IMR-90 (cell line): ENCODE data around the gene HRH3. TPM values are rescaled to one million over a fixed set of nuclear protein-coding genes. Genes with fewer than 3 reads are reported as not detected.

Source experiments
- ATAC-seq: fragments of 200-7000 bp; cut with Tn5 transposase; 2 replicates; pipeline ENCODE4 v1.9.1; 2020; ENCODE audit warnings: low read depth, mild to moderate bottlenecking, moderate library complexity
- BruUV-seq: library from RNA; stranded (reverse); fragments of 400-500 nt; replicated peaks from 2 replicates; lab custom pipeline; 2021; lab: Mats Ljungman, UMichigan
- CTCF ChIA-PET: fragments of 300-600 bp; formaldehyde crosslinking; extraction: SDS; loops from one replicate; lab custom pipeline; 2021; ENCODE audit warnings: antibody characterized with exemption; lab: Yijun Ruan, JAX
- POLR2A ChIA-PET: fragments of 300-600 bp; sonication (Branson Sonifier 250); formaldehyde crosslinking; loops from one replicate; lab custom pipeline; 2022; ENCODE audit warnings: antibody characterized with exemption; ENCODE audit not compliant: unreplicated experiment; lab: Charles Lee
- DNase-seq: peaks from one replicate; pipeline ENCODE4 v3.0.0; 2013
- H2AFZ ChIP-seq: replicated peaks from 2 replicates; pipeline ENCODE3; 2013; ENCODE audit warnings: low read length, mild to moderate bottlenecking; ENCODE audit not compliant: poor library complexity
- H2AK5ac ChIP-seq: 2 replicates; pipeline ENCODE4 v1.6.1; 2013; ENCODE audit warnings: low read depth, low read length, inconsistent platforms
- H2AK9ac ChIP-seq: replicated peaks from 2 replicates; pipeline ENCODE3; 2013; ENCODE audit warnings: mild to moderate bottlenecking, low read depth, low read length, moderate library complexity; ENCODE audit not compliant: poor library complexity
- H2BK120ac ChIP-seq: 2 replicates; pipeline ENCODE4 v1.6.1; 2013; ENCODE audit warnings: low read depth, low read length, inconsistent platforms
- H2BK15ac ChIP-seq: 3 replicates; pipeline ENCODE4 v1.6.1; 2013; ENCODE audit warnings: low read depth, low read length, inconsistent platforms
- H2BK20ac ChIP-seq: 2 replicates; pipeline ENCODE4 v1.6.1; 2013; ENCODE audit warnings: low read depth, mild to moderate bottlenecking, inconsistent platforms, low read length, moderate library complexity
- H2BK5ac ChIP-seq: 2 replicates; pipeline ENCODE4 v1.6.1; 2013; ENCODE audit warnings: mild to moderate bottlenecking, low read depth, low read length, inconsistent platforms; ENCODE audit not compliant: poor library complexity, severe bottlenecking
- H3K14ac ChIP-seq: replicated peaks from 2 replicates; pipeline ENCODE4 v1.6.1; 2013; ENCODE audit warnings: low read depth, low read length, inconsistent platforms
- H3K18ac ChIP-seq: 2 replicates; pipeline ENCODE4 v1.6.1; 2013; ENCODE audit warnings: low read depth, low read length, control low read depth
- H3K23ac ChIP-seq: 2 replicates; pipeline ENCODE4 v1.6.1; 2013; ENCODE audit warnings: low read depth, low read length, inconsistent platforms
- H3K27ac ChIP-seq: 2 replicates; pipeline ENCODE4 v1.5.1; 2013; ENCODE audit warnings: mild to moderate bottlenecking, control low read depth, low read length; ENCODE audit not compliant: insufficient read depth
- H3K27me3 ChIP-seq: 2 replicates; pipeline ENCODE4 v1.6.1; 2013; ENCODE audit warnings: low read length; ENCODE audit not compliant: control insufficient read depth, insufficient read depth
- H3K36me3 ChIP-seq: 2 replicates; pipeline ENCODE4 v1.6.1; 2013; ENCODE audit warnings: low read length, mixed read lengths; ENCODE audit not compliant: control insufficient read depth, insufficient read depth
- H3K4ac ChIP-seq: 2 replicates; pipeline ENCODE4 v1.6.1; 2013; ENCODE audit warnings: low read depth, low read length, inconsistent platforms
- H3K4me1 ChIP-seq: 2 replicates; pipeline ENCODE4 v1.6.1; 2013; ENCODE audit warnings: low read length, mixed read lengths; ENCODE audit not compliant: control insufficient read depth, insufficient read depth
- H3K4me2 ChIP-seq: 2 replicates; pipeline ENCODE4 v1.6.1; 2013; ENCODE audit warnings: low read depth, mild to moderate bottlenecking, control low read depth, low read length, moderate library complexity
- H3K4me3 ChIP-seq: 2 replicates; pipeline ENCODE4 v1.5.1; 2013; ENCODE audit warnings: low read depth, mild to moderate bottlenecking, control low read depth, low read length, moderate library complexity; ENCODE audit not compliant: insufficient read depth
- H3K56ac ChIP-seq: 2 replicates; pipeline ENCODE4 v1.6.1; 2013; ENCODE audit warnings: low read length, inconsistent platforms; ENCODE audit not compliant: insufficient read depth; ENCODE audit errors: extremely low read depth
- H3K79me1 ChIP-seq, 2 experiments: 2 replicates each; pipeline ENCODE4 v1.6.1; 2013; ENCODE audit warnings: low read length in 2 of 2, inconsistent platforms in 1 of 2, low read depth in 1 of 2
- H3K9ac ChIP-seq: 2 replicates; pipeline ENCODE4 v1.6.1; 2013; ENCODE audit warnings: low read depth, low read length, control low read depth
- H3K9me1 ChIP-seq: 2 replicates; pipeline ENCODE4 v1.6.1; 2013; ENCODE audit warnings: low read length, inconsistent platforms; ENCODE audit not compliant: insufficient read depth
- H3K9me3 ChIP-seq: 2 replicates; pipeline ENCODE4 v1.6.1; 2013; ENCODE audit warnings: low read length; ENCODE audit not compliant: control insufficient read depth, insufficient read depth
- H4K20me1 ChIP-seq: 2 replicates; pipeline ENCODE4 v1.6.1; 2013; ENCODE audit warnings: low read length, inconsistent platforms; ENCODE audit not compliant: insufficient read depth
- H4K5ac ChIP-seq: 2 replicates; pipeline ENCODE4 v1.6.1; 2013; ENCODE audit warnings: mild to moderate bottlenecking, low read depth, low read length, control low read depth
- H4K8ac ChIP-seq, 2 experiments: 2 replicates each; pipeline ENCODE4 v1.6.1; 2013; ENCODE audit warnings: low read depth in 2 of 2, low read length in 2 of 2, control low read depth in 1 of 2, inconsistent platforms in 1 of 2
- H4K91ac ChIP-seq: 2 replicates; pipeline ENCODE4 v1.6.1; 2013; ENCODE audit warnings: low read depth, low read length, inconsistent platforms; ENCODE audit not compliant: insufficient read depth
- MAFK ChIP-seq: IDR thresholded peaks from 2 replicates; pipeline ENCODE4 v1.6.1; 2012; ENCODE audit warnings: low read depth, low read length, improper control_type of control experiment
- WGBS, 2 experiments: methylation state at CpG; one replicate each; pipeline versions ENCODE4 v1.1.5 to v1.1.7; 2013; ENCODE audit warnings: missing lambda C conversion rate in 2 of 2; ENCODE audit not compliant: insufficient read length in 1 of 2; ENCODE audit errors: extremely low coverage in 2 of 2; 5-methylcytosine and 5-hydroxymethylcytosine counted together
- dilution Hi-C: fragments of 300-500 bp; cut with HindIII; formaldehyde crosslinking; loops from one replicate; pipeline ENCODE4 v1.14.3; 2018; ENCODE audit warnings: low sequenced_read_pairs; ENCODE audit not compliant: unreplicated experiment
- in situ Hi-C: fragments of 300-500 bp; cut with MboI; formaldehyde crosslinking; loops from 3 replicates; pipeline ENCODE4 v1.14.3; 2019; ENCODE audit warnings: low sequenced_read_pairs, inconsistent platforms, mixed read lengths
- intact Hi-C: fragments of 100-400 bp; cut with micrococcal nuclease; formaldehyde crosslinking; loops from 2 replicates; pipeline ENCODE4 v1.10.0; 2022
- polyA plus RNA-seq, 3 experiments: library from polyadenylated mRNA; depleted of rRNA; stranded (reverse); fragments of >200 nt; gene quantifications; 2 replicates each; pipeline ENCODE4 v1.2.3, GENCODE V29; 2012; ENCODE audit warnings: low replicate concordance in 1 of 3
- total RNA-seq: library from RNA; depleted of rRNA; stranded (reverse); fragments of >200 nt; gene quantifications from 2 replicates; pipeline ENCODE4 v1.2.3, GENCODE V29; 2012
- TF ChIP-seq, protein P1 (sequence below): conservative IDR thresholded peaks from 2 replicates; pipeline ENCODE4 v1.5.1; 2012; ENCODE audit warnings: mild to moderate bottlenecking, low read depth, low read length, improper control_type of control experiment

The HRH3 gene
- total and polyA plus RNA-seq, 2 of the 4 experiments (the other 2 are of a cell fraction): not detected

DNA sequence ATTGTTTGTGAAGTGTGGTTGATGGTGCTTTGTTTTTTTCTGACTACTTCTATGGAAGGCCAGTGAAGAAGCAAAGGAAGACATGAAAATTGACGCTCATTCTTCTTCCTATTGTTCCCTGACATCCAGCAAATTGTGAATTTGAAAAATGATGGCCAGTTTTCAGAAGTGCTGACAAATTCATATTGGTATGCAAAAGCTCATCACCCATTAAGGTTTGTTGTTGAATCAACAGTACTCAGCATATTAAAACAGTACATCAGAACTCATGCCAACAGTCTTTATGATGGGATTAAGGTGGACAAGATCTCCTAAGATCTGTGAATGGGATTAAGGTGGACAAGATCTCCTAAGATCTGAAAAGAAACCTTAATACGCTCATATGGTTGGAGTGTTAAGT lies 38.3 kb downstream of the HRH3 start:
- no peak overlapping the region for H3K27ac ChIP-seq
- dilution Hi-C loops: no loop called here
- H2BK120ac ChIP-seq: no peak overlapping the region
- no peak overlapping the region for H2BK5ac ChIP-seq
- H3K27me3 ChIP-seq: no peaks in the 10 kb centered on the region
- H3K4me1 ChIP-seq: peaks cover 5% of the 10 kb centered on the region
- in situ Hi-C loops: no loop called here
- intact Hi-C loops: loop anchor here (10.0 kb wide), 1 partner anchor 73 kb away; no protein-coding TSS in a partner anchor
- TF ChIP-seq, protein P1, sequence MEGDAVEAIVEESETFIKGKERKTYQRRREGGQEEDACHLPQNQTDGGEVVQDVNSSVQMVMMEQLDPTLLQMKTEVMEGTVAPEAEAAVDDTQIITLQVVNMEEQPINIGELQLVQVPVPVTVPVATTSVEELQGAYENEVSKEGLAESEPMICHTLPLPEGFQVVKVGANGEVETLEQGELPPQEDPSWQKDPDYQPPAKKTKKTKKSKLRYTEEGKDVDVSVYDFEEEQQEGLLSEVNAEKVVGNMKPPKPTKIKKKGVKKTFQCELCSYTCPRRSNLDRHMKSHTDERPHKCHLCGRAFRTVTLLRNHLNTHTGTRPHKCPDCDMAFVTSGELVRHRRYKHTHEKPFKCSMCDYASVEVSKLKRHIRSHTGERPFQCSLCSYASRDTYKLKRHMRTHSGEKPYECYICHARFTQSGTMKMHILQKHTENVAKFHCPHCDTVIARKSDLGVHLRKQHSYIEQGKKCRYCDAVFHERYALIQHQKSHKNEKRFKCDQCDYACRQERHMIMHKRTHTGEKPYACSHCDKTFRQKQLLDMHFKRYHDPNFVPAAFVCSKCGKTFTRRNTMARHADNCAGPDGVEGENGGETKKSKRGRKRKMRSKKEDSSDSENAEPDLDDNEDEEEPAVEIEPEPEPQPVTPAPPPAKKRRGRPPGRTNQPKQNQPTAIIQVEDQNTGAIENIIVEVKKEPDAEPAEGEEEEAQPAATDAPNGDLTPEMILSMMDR: no peak
- TF ChIP-seq MAFK: 0 out of 2 replicates have a peak, but pooled peaks have one; percentile 10
- no peak overlapping the region for H2AK9ac ChIP-seq
- peaks cover 11% of the 10 kb centered on the region for H3K36me3 ChIP-seq
- H4K8ac ChIP-seq: peak overlapping the region in 1 of 2 experiments; percentile 82; a peak in 2 of 4 replicates
- peaks cover 6% of the 10 kb centered on the region; the same call in 1 of the 2 replicates for H4K20me1 ChIP-seq
- ChIA-PET CTCF (no interaction called here), POLR2A (no interaction called here)
- H2AK5ac ChIP-seq: no peak overlapping the region
- H3K56ac ChIP-seq: no peak overlapping the region
- no peak overlapping the region for H3K4ac ChIP-seq
- no CpG with 5 or more reads among the region's 2 CpGs for WGBS, 2 experiments
- no peak for DNase-seq
- no TSS peak for BruUV-seq
- H3K14ac ChIP-seq: no peak overlapping the region
- peaks cover 21 to 28% of the 10 kb centered on the region in 2 experiments for H3K79me1 ChIP-seq
- ATAC-seq: no peak
- H4K5ac ChIP-seq: no peak overlapping the region; the same call in 1 of the 2 replicates
- peak overlapping the region; percentile 19; the same call in 1 of the 2 replicates for H3K9ac ChIP-seq
- H3K23ac ChIP-seq: no peak overlapping the region
- no peaks in the 10 kb centered on the region for H3K9me3 ChIP-seq
- H2AFZ ChIP-seq: no peak overlapping the region
- H2BK15ac ChIP-seq: no peak overlapping the region
- no peak overlapping the region for H3K18ac ChIP-seq
- H3K4me2 ChIP-seq: peak overlapping the region; percentile 82; the same call in 1 of the 2 replicates
- no peak overlapping the region for H2BK20ac ChIP-seq
- H4K91ac ChIP-seq: no peak overlapping the region
- H3K4me3 ChIP-seq: peak overlapping the region; percentile 94; the same call in 1 of the 2 replicates
- H3K9me1 ChIP-seq: peaks cover 6% of the 10 kb centered on the region; the same call in 1 of the 2 replicates
